ENCODE data around the gene PALMD. TPM values are rescaled to one million over a fixed set of nuclear protein-coding genes. Genes with fewer than 3 reads are reported as not detected.

Gene PALMD
- total and polyA plus RNA-seq, 2 donors (not counting 1 experiment from before 2014, with no cell fraction given): not detected

DNA sequence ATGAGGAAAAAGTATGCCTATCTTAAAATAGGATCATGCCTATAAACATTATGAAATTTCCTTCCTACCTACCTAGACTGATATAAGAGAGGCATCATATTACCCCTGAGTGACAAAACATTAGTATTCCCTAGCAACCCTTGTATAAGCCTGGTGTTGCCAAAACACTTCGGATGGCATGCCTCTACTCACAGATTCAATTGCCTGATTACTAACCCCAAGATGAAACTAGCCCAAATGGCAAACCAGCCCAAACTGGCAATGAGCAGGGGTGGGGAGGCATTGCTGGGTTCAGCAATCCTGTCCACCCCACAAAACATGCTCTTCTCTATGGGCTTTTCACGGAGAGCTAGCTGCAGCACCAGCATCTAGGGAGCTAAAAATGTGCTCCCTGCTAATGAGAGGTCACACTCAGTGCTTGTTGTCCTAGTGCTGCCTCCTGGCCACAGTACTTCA, 13.9 kb downstream of the PALMD start:
- Histone ChIP-seq H3K9me3 (ENCODE audit: control extremely low read depth in 1 of 3, control insufficient read depth in 2 of 3, insufficient read depth in 1 of 3, low read length in 2 of 3) (no peaks in the 10 kb centered on the region), H3K27ac (ENCODE audit: low read length in 2 of 2) (no peak overlapping the region), H3K4me2 (replicated peaks; ENCODE audit: low read depth, low read length, poor library complexity, severe bottlenecking) (no peak overlapping the region), H3K4me3 (ENCODE audit: control extremely low read depth in 1 of 5, extremely low read depth in 1 of 5, insufficient read depth in 1 of 5, low read depth in 2 of 5, low read length in 4 of 5) (no peak overlapping the region), H4K20me1 (ENCODE audit: control insufficient read depth, insufficient read depth, low read length, poor library complexity, severe bottlenecking) (no peaks in the 10 kb centered on the region), H2AFZ (ENCODE audit: insufficient read depth, low read depth, low read length, poor library complexity, severe bottlenecking) (no peak overlapping the region), H3K79me2 (ENCODE audit: control insufficient read depth, insufficient read depth, low read length) (no peaks in the 10 kb centered on the region), H3K4me1 (ENCODE audit: control insufficient read depth in 2 of 2, insufficient read depth in 2 of 2, low read length in 2 of 2) (no peaks in the 10 kb centered on the region), H3K27me3 (replicated peaks in 1 of 4; ENCODE audit: control extremely low read depth in 1 of 4, control insufficient read depth in 3 of 4, insufficient read depth in 4 of 4, low read length in 3 of 4) (no peaks in the 10 kb centered on the region), H3K36me3 (replicated peaks in 1 of 2; ENCODE audit: control extremely low read depth in 1 of 2, control insufficient read depth in 1 of 2, extremely low read depth in 1 of 2, insufficient read depth in 2 of 2, low read length in 1 of 2) (no peaks in the 10 kb centered on the region), H3K9ac (ENCODE audit: low read length) (no peak overlapping the region)
- Mint-ChIP-seq H3K27ac (no peak overlapping the region), H3K27me3 (peaks cover 4% of the 10 kb centered on the region), H3K9me3 (ENCODE audit: insufficient read depth) (no peaks in the 10 kb centered on the region), H3K4me1 (no peaks in the 10 kb centered on the region), H3K4me3 (no peak overlapping the region)
- POLR2A ChIA-PET: no interaction called here
- intact Hi-C loops (cut with micrococcal nuclease): no loop called here
- DNase-seq (no peak), ATAC-seq (ENCODE audit: low read depth) (no peak)
- CTCF ChIA-PET: no interaction called here
- TF ChIP-seq, protein P1, sequence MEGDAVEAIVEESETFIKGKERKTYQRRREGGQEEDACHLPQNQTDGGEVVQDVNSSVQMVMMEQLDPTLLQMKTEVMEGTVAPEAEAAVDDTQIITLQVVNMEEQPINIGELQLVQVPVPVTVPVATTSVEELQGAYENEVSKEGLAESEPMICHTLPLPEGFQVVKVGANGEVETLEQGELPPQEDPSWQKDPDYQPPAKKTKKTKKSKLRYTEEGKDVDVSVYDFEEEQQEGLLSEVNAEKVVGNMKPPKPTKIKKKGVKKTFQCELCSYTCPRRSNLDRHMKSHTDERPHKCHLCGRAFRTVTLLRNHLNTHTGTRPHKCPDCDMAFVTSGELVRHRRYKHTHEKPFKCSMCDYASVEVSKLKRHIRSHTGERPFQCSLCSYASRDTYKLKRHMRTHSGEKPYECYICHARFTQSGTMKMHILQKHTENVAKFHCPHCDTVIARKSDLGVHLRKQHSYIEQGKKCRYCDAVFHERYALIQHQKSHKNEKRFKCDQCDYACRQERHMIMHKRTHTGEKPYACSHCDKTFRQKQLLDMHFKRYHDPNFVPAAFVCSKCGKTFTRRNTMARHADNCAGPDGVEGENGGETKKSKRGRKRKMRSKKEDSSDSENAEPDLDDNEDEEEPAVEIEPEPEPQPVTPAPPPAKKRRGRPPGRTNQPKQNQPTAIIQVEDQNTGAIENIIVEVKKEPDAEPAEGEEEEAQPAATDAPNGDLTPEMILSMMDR (IDR thresholded peaks at IDR 0.05): no peak
- TF ChIP-seq EZH2 (IDR thresholded peaks at IDR 0.05; ENCODE audit: borderline replicate concordance, insufficient read depth, low read depth, low read length, poor library complexity, severe bottlenecking): no peak
- 90% methylated on average over 2 of the region's 2 CpGs for whole genome bisulfite sequencing (ENCODE audit: insufficient coverage)

GRCh38 chr1:99660496-99660895, 14.6 kb downstream of the PALMD start:
- no peak for DNase-seq
- no peaks in the 10 kb centered on the region for H3K36me3 ChIP-seq (replicated peaks in 1 of 2; ENCODE audit: control extremely low read depth in 1 of 2, control insufficient read depth in 1 of 2, extremely low read depth in 1 of 2, insufficient read depth in 2 of 2, low read length in 1 of 2)
- TF ChIP-seq EZH2 (IDR thresholded peaks at IDR 0.05; ENCODE audit: borderline replicate concordance, insufficient read depth, low read depth, low read length, poor library complexity, severe bottlenecking): no peak
- TF ChIP-seq, protein P1 (IDR thresholded peaks at IDR 0.05): no peak
- H3K27ac ChIP-seq (ENCODE audit: low read length in 2 of 2): no peak overlapping the region
- ChIA-PET POLR2A (no interaction called here), CTCF (no interaction called here)
- intact Hi-C loops (cut with micrococcal nuclease): no loop called here
- H3K9me3 Mint-ChIP-seq (ENCODE audit: insufficient read depth): no peaks in the 10 kb centered on the region
- H3K4me3 Mint-ChIP-seq: no peak overlapping the region
- H3K4me1 ChIP-seq (ENCODE audit: control insufficient read depth in 2 of 2, insufficient read depth in 2 of 2, low read length in 2 of 2): no peaks in the 10 kb centered on the region
- no peak overlapping the region for H3K27ac Mint-ChIP-seq
- no peaks in the 10 kb centered on the region for H4K20me1 ChIP-seq (ENCODE audit: control insufficient read depth, insufficient read depth, low read length, poor library complexity, severe bottlenecking)
- H2AFZ ChIP-seq (ENCODE audit: insufficient read depth, low read depth, low read length, poor library complexity, severe bottlenecking): no peak overlapping the region
- H3K4me1 Mint-ChIP-seq: no peaks in the 10 kb centered on the region
- no peak overlapping the region for H3K4me2 ChIP-seq (replicated peaks; ENCODE audit: low read depth, low read length, poor library complexity, severe bottlenecking)
- H3K4me3 ChIP-seq (ENCODE audit: control extremely low read depth in 1 of 5, extremely low read depth in 1 of 5, insufficient read depth in 1 of 5, low read depth in 2 of 5, low read length in 4 of 5): no peak overlapping the region
- ATAC-seq (ENCODE audit: low read depth): no peak
- no peaks in the 10 kb centered on the region for H3K27me3 ChIP-seq (replicated peaks in 1 of 4; ENCODE audit: control extremely low read depth in 1 of 4, control insufficient read depth in 3 of 4, insufficient read depth in 4 of 4, low read length in 3 of 4)
- H3K27me3 Mint-ChIP-seq: peaks cover 4% of the 10 kb centered on the region
- H3K9me3 ChIP-seq (ENCODE audit: control extremely low read depth in 1 of 3, control insufficient read depth in 2 of 3, insufficient read depth in 1 of 3, low read length in 2 of 3): no peaks in the 10 kb centered on the region
- no peak overlapping the region for H3K9ac ChIP-seq (ENCODE audit: low read length)
- 86% methylated on average over 1 of the region's 2 CpGs for WGBS (ENCODE audit: insufficient coverage)
- H3K79me2 ChIP-seq (ENCODE audit: control insufficient read depth, insufficient read depth, low read length): no peaks in the 10 kb centered on the region
